HG03159 (cell line): ENCODE data around the gene PTPRK.
"Not testable (repeated sequence)": the region's sequence is repeated elsewhere in the genome, so short reads cannot be mapped to it uniquely, and the experiment has no call there.

ENCODE experiments used
- ATAC-seq: cut with Tn5 transposase; IDR thresholded peaks from one replicate; pipeline ENCODE4 v1.9.1; 2021; ENCODE audit warnings: mild to moderate bottlenecking, moderate library complexity; ENCODE audit not compliant: unreplicated experiment

Gene PTPRK

DNA sequence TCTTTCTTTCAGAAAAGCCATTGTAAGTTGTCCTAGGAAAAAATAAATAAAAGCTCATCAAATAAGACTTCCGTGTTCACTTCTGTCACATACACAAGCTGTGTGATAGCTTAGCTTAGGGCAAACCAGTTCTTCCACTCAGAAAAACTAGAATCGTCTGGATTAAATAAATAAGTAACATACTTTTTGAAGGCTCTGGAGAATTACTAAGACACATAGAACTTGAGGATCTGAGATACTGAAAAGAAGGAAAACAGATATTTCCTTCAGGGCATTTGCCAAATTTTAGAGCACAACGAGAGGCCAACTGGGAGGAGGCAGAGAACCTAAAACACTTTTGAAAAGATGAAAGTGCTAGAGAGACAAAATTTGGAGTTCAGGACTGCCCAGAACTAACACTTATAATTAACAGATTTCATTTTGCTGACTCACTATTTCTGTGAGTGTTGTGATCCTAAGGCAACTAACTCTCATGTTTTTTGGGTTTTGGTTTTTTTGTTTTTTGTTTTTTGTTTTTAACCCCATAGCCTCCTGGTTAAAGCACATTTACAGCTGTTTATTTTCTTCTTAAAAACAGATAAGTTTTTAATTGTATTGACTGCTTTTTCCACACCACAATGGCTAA is 580.8 kb downstream of the PTPRK start:
- no peak for ATAC-seq

DNA sequence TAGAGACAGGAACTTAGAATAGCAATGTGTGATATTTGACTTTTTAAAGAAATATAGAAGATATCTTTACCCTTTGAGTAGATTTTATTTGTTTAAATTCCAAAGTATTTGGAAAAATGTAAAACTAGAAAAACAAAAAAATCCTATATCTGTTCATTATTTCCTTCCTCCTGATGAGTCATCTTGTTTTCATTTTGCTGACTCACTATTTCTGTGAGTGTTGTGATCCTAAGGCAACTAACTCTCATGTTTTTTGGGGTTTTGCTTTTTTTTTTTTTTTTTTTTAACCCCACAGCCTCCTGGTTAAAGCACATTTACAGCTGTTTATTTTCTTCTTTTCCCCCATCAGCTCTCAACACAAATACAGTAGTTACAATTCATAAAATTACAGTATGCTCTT is 581.7 kb downstream of the PTPRK start:
- no peak for ATAC-seq

GRCh38 chr6:127937747-127938146 is 582.7 kb downstream of the PTPRK start:
- no peak for ATAC-seq

DNA sequence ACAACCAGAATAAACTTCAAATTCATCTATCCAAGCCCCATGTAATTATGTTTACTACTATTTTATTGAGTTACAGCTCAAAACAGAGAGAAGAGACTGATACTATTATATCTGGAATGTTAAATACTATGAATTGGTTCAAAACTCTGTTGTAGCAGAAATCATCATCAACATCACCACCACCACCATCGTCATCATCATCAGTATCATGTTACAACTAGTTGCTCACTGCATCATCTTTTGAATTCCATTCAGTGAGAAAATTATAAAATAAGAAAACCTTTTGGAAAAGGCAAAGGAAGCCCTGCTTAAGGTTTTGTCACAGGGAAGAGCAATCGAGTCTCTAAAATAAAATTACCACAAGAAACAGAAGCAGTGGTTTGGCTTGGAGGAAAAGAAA is 583.3 kb downstream of the PTPRK start:
- no peak for ATAC-seq

GRCh38 chr6:127934956-127935355 is 585.4 kb downstream of the PTPRK start:
- no peak for ATAC-seq

GRCh38 chr6:127933852-127934840 is 586.3 kb downstream of the PTPRK start:
- no peak for ATAC-seq

DNA sequence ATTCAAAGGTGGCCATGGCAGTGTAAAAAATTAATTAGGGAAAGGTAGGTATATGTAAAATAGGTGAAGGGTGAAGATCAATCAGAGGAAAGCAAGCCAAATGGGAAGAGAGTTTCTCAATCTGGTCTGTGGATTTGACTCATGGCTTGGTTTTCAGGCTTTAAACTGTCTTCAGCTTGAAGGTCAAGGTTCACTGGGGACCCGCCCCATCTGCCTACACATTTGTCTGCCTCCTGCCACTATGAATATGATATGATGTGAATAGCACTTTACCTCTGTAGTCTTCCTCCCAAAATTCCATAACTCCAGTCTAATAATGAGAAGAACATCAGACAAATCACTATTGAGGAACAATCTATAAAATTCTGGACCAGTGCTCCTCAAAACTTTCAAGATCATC is 587.3 kb downstream of the PTPRK start:
- ATAC-seq: no peak

- ATAC-seq: no peak
These were observed 587.7 kb downstream of the PTPRK start for GRCh38 chr6:127932708-127933107.

DNA sequence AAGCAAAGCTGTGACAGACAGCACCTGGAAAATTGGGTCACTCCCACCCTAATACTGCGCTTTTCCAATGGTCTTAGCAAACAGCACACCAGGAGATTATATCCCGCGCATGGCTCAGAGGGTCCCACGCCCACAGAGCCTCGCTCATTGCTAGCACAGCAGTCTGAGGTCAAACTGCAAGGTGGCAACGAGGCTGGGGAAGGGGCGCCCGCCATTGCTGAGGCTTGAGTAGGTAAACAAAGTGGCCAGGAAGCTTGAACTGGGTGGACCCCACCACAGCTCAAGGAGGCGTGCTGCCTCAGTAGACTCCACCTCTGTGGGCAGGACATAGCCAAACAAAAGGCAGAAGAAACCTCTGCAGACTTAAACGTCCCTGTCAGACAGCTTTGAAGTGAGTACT is 594.0 kb downstream of the PTPRK start:
- ATAC-seq: not testable (repeated sequence)

DNA sequence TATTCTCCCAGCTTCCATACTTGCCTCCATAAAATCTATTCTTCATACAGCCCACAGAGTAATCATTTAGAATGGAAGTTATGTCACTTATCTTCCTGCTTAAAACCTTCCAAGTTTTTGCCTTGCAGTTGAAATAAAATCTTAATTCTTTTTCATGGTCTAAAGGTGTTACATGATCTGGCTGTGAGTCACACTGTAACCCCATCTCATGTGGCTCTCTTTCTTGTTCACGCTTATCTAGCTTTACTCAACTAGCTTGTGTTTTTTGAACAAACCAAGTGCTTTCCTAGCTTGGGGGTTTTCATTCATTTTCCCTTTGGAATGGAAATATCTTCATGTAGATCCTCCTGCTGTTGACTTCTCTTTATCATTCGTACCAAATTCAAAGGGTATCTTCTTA is 596.0 kb downstream of the PTPRK start:
- no peak for ATAC-seq

GRCh38 chr6:127924031-127924430 is 596.4 kb downstream of the PTPRK start:
- ATAC-seq: no peak

- no peak for ATAC-seq
These were observed 597.3 kb downstream of the PTPRK start for GRCh38 chr6:127923135-127923534.

GRCh38 chr6:127921982-127922381 is 598.4 kb downstream of the PTPRK start:
- ATAC-seq: no peak

DNA sequence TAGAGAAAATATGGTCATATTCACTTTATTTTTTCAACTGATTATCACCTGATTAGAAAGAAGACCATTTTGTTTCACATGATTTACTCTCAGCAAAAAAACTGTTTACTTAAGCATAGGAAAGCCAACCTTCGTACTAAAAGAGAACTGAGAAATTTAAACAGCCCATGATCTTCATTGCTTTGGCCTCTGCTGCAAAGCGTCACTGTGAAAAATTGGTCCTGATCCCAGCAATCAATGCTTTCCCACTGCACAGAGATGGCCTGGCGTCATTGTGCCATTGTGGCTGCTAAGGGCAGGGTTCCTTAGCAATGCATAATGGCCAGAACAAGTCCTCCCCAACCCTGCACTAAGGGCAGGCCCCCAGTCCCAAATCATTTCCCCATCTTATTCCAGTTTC is 599.6 kb downstream of the PTPRK start:
- no peak for ATAC-seq
